Trophoblast cell (in vitro differentiated cells and primary cell): Measurements from ENCODE around the gene LMCD1.

ENCODE experiments used
- DNase-seq, 2 donors: peaks; one replicate each; pipeline ENCODE4 v3.0.0-alpha.2; 2016
- H2AFZ ChIP-seq: 2 replicates; pipeline ENCODE4 v1.6.1; 2013; ENCODE audit warnings: low read length, moderate library complexity, mild to moderate bottlenecking; ENCODE audit not compliant: insufficient read depth, poor library complexity
- H2AK5ac ChIP-seq: 2 replicates; pipeline ENCODE4 v1.6.1; 2013; ENCODE audit warnings: mild to moderate bottlenecking, low read length
- H2BK120ac ChIP-seq: 2 replicates; pipeline ENCODE4 v1.6.1; 2013; ENCODE audit warnings: low read length, mild to moderate bottlenecking, moderate library complexity; ENCODE audit not compliant: insufficient read depth, poor library complexity
- H2BK12ac ChIP-seq: 2 replicates; pipeline ENCODE4 v1.6.1; 2013; ENCODE audit warnings: mild to moderate bottlenecking, low read length, moderate library complexity
- H2BK5ac ChIP-seq: 2 replicates; pipeline ENCODE4 v1.6.1; 2013; ENCODE audit warnings: low read length, low read depth, moderate library complexity, mild to moderate bottlenecking; ENCODE audit not compliant: poor library complexity
- H3K14ac ChIP-seq: 2 replicates; pipeline ENCODE4 v1.6.1; 2013; ENCODE audit warnings: mild to moderate bottlenecking, low read length
- H3K18ac ChIP-seq: 2 replicates; pipeline ENCODE4 v1.6.1; 2013; ENCODE audit warnings: mild to moderate bottlenecking, low read length
- H3K23ac ChIP-seq: 2 replicates; pipeline ENCODE4 v1.6.1; 2013; ENCODE audit warnings: low read length
- H3K27ac ChIP-seq: 2 replicates; pipeline ENCODE4 v1.5.1; 2013; ENCODE audit warnings: low read depth, mild to moderate bottlenecking, inconsistent platforms, low read length, moderate library complexity
- H3K27me3 ChIP-seq: 2 replicates; pipeline ENCODE4 v1.6.1; 2013; ENCODE audit warnings: inconsistent platforms, mild to moderate bottlenecking, low read length, moderate library complexity; ENCODE audit not compliant: insufficient read depth
- H3K36me3 ChIP-seq, 2 experiments: 1 replicate in 1 of 2; 2 replicates in 1 of 2; pipeline ENCODE4 v1.6.1; 2013; ENCODE audit warnings: low read length in 2 of 2, mild to moderate bottlenecking in 2 of 2, moderate library complexity in 1 of 2; ENCODE audit not compliant: insufficient read depth in 2 of 2, control insufficient read depth in 1 of 2
- H3K4ac ChIP-seq: 2 replicates; pipeline ENCODE4 v1.6.1; 2013; ENCODE audit warnings: low read depth, mild to moderate bottlenecking, low read length, moderate library complexity
- H3K4me1 ChIP-seq, 2 experiments: 1 replicate in 1 of 2; 2 replicates in 1 of 2; pipeline ENCODE4 v1.6.1; 2013; ENCODE audit warnings: low read length in 2 of 2, mild to moderate bottlenecking in 2 of 2, moderate library complexity in 1 of 2; ENCODE audit not compliant: insufficient read depth in 2 of 2, control insufficient read depth in 1 of 2
- H3K4me2 ChIP-seq: 2 replicates; pipeline ENCODE4 v1.6.1; 2013; ENCODE audit warnings: inconsistent platforms, mild to moderate bottlenecking, low read length, moderate library complexity
- H3K4me3 ChIP-seq: 2 replicates; pipeline ENCODE4 v1.5.1; 2013; ENCODE audit warnings: mild to moderate bottlenecking, low read depth, low read length, inconsistent platforms
- H3K79me1 ChIP-seq: one replicate; pipeline ENCODE4 v1.6.1; 2013; ENCODE audit warnings: low read length
- H3K79me2 ChIP-seq: 2 replicates; pipeline ENCODE4 v1.6.1; 2013; ENCODE audit warnings: low read length, mild to moderate bottlenecking; ENCODE audit not compliant: control insufficient read depth, insufficient read depth, poor library complexity
- H3K9ac ChIP-seq: 2 replicates; pipeline ENCODE4 v1.6.1; 2013; ENCODE audit warnings: mild to moderate bottlenecking, low read length
- H3K9me3 ChIP-seq: 2 replicates; pipeline ENCODE4 v1.6.1; 2013; ENCODE audit warnings: low read depth, mild to moderate bottlenecking, control low read depth, inconsistent platforms, low read length; ENCODE audit not compliant: insufficient read depth
- H4K12ac ChIP-seq: 2 replicates; pipeline ENCODE4 v1.6.1; 2013; ENCODE audit warnings: low read depth, mild to moderate bottlenecking, low read length, moderate library complexity
- H4K8ac ChIP-seq: 2 replicates; pipeline ENCODE4 v1.6.1; 2013; ENCODE audit warnings: low read depth, mild to moderate bottlenecking, low read length, moderate library complexity
- H4K91ac ChIP-seq: one replicate; pipeline ENCODE4 v1.6.1; 2013; ENCODE audit warnings: low read depth, mild to moderate bottlenecking, low read length, moderate library complexity
- WGBS: extraction: QIAGEN DNeasy Blood & Tissue Kit; methylation state at CpG from one replicate; pipeline ENCODE4 v1.1.7; 2013; ENCODE audit warnings: missing lambda C conversion rate; ENCODE audit not compliant: insufficient read length, insufficient coverage; ENCODE audit errors: extremely low coverage; 5-methylcytosine and 5-hydroxymethylcytosine counted together

Gene LMCD1

DNA sequence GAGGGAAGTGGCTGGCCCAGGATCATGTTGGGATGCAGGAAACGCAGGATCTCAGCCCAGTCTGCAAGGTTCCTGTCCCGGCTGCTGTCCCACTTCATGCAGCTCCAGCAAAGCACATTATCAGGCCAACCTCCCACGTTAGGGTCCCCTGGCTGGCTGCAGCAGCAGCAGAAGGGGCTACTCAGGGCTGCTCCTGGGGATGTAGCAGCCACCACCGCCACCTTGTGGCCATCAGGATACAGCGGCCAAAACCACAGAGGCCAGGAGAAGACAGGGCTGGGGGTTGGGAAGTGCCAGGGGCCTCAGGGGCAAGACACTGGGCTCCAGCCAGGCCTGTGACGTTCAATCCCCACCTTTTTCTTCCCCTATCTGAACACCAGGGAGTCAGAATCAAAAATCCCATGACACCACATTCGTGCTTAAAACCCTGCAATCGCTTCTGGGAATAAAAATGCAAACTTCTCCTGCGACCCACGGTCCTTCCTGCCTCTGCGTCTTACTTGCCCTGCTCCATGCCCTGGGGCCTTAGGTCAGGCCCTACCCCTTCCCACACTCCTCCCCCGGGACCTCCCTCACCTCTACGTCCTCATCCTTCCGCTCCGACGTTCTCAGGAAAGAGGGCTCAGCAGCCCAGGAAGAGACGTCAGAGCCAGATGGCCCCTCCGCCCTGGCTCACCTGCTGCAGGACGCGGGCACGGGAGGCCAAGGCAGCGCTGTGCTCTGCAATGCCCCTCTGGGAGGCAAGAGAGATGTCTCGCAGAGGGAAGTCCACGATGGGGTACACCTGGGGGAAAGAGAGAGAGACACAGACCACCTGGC lies 121.5 kb downstream of the LMCD1 start:
- Histone ChIP-seq H3K27ac (no peak overlapping the region), H3K23ac (no peak overlapping the region)

DNA sequence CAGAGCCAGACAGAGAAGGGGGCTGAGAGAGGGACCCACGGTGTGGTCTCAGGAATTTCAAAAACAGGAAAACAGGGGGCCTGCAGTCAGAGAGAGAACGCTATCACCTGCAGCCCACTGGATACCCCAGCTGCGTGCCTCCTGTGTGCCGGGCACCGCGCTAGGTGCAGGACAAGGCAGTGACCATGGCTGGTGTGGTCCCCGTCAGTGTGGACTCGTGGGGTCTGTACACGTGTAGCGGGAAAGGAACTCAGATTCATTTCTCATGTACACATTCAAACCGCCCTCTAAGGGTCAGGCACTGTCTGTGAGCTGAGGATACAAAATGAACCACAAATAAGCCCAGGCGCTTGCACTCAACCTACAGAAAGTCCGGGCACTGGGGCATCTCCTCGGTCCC lies 122.1 kb downstream of the LMCD1 start:
- H3K27ac ChIP-seq = no peak overlapping the region
- no peak overlapping the region for H3K23ac ChIP-seq
- H3K9me3 ChIP-seq = peaks cover 2% of the 10 kb centered on the region
- no peak overlapping the region for H2AFZ ChIP-seq
- H3K18ac ChIP-seq = no peak overlapping the region
- no peaks in the 10 kb centered on the region for H3K36me3 ChIP-seq
- H3K4me1 ChIP-seq = peaks cover 3 to 5% of the 10 kb centered on the region in 2 experiments
- H3K4me3 ChIP-seq = no peak overlapping the region
- no peaks in the 10 kb centered on the region for H3K27me3 ChIP-seq
- H3K14ac ChIP-seq = no peak overlapping the region
- no peak overlapping the region for H3K9ac ChIP-seq
- no peak overlapping the region for H3K4ac ChIP-seq
- no peak overlapping the region for H4K12ac ChIP-seq
- no peaks in the 10 kb centered on the region for H3K79me2 ChIP-seq
- no CpG with 5 or more reads among the region's 14 CpGs for WGBS
- H3K79me1 ChIP-seq = no peaks in the 10 kb centered on the region
- H2AK5ac ChIP-seq = no peak overlapping the region
- no peak overlapping the region for H3K4me2 ChIP-seq
- H4K8ac ChIP-seq = no peak overlapping the region
- DNase-seq = no peak
- H2BK120ac ChIP-seq = no peak overlapping the region
- H2BK12ac ChIP-seq = no peak overlapping the region
- no peak overlapping the region for H4K91ac ChIP-seq
- no peak overlapping the region for H2BK5ac ChIP-seq

More for the DNA sequence above, 121.5 kb downstream of the LMCD1 start:
- Histone ChIP-seq H4K12ac (peak overlapping the region; percentile 13), H3K79me2 (no peaks in the 10 kb centered on the region), H3K79me1 (no peaks in the 10 kb centered on the region), H3K4ac (no peak overlapping the region), H3K27me3 (no peaks in the 10 kb centered on the region), H3K4me3 (peak overlapping the region; percentile 4), H2AK5ac (no peak overlapping the region), H4K8ac (peak overlapping the region; percentile 10), H3K4me2 (no peak overlapping the region), H3K18ac (no peak overlapping the region), H3K36me3 (no peaks in the 10 kb centered on the region), H4K91ac (no peak overlapping the region), H3K9me3 (peaks cover 2% of the 10 kb centered on the region), H3K9ac (no peak overlapping the region), H2BK5ac (no peak overlapping the region), H3K14ac (no peak overlapping the region), H2BK12ac (peak overlapping the region; percentile 15), H2AFZ (peak overlapping the region; percentile 56), H2BK120ac (no peak overlapping the region), H3K4me1 (peaks cover 3 to 5% of the 10 kb centered on the region in 2 experiments)
- no CpG with 5 or more reads among the region's 24 CpGs for whole genome bisulfite sequencing
- peak; percentile 63 to 83 for DNase-seq
